Skeletal muscle cell (primary cell): ENCODE measurements around the gene GYG2.

ENCODE experiments used
- DNase-seq: peaks from one replicate; pipeline ENCODE4 v3.0.0-alpha.2; 2010; ENCODE audit warnings: low read depth
- H3K4me3 ChIP-seq: 2 replicates; pipeline ENCODE4 v1.5.1; 2011; ENCODE audit warnings: low read depth, mild to moderate bottlenecking, control low read depth, low read length, moderate library complexity

Gene GYG2

GRCh38 chrX:2931155-2931554, 102.4 kb downstream of the GYG2 start:
- DNase-seq: no peak
- H3K4me3 ChIP-seq: no peak overlapping the region

- H3K4me3 ChIP-seq: no peak overlapping the region
- DNase-seq: no peak
Measured at GRCh38 chrX:2931612-2932011, 102.9 kb downstream of the GYG2 start.
